RWPE2 (cell line): ENCODE measurements around the gene KDM4C.

Experiments
- ATAC-seq: fragments of 200-7000 bp; cut with Tn5 transposase; 3 replicates; pipeline ENCODE4 v1.9.1; 2021; ENCODE audit warnings: low read depth
- DNase-seq: peaks from one replicate; pipeline ENCODE4 v3.0.0-alpha.2; 2020; ENCODE audit warnings: low spot score
- H3K27ac ChIP-seq: fragments of 450-650 bp; 2 replicates; pipeline ENCODE4 v1.5.1; 2017; ENCODE audit warnings: mild to moderate bottlenecking; ENCODE audit not compliant: poor library complexity, severe bottlenecking
- H3K27me3 ChIP-seq: fragments of 250-450 bp; sonication (Bioruptor Pico); 2 replicates; pipeline ENCODE4 v1.5.1; 2021; ENCODE audit warnings: mild to moderate bottlenecking, moderate library complexity; ENCODE audit not compliant: insufficient read depth, poor library complexity, severe bottlenecking
- H3K36me3 ChIP-seq: fragments of 250-450 bp; sonication (Bioruptor Pico); 2 replicates; pipeline ENCODE4 v1.5.1; 2020; ENCODE audit warnings: low read depth, mild to moderate bottlenecking, moderate library complexity
- H3K4me1 ChIP-seq: fragments of 250-450 bp; sonication (Bioruptor Pico); 2 replicates; pipeline ENCODE4 v1.5.1; 2021; ENCODE audit warnings: mild to moderate bottlenecking, moderate library complexity; ENCODE audit not compliant: insufficient read depth, poor library complexity, severe bottlenecking
- H3K4me3 ChIP-seq: fragments of 250-450 bp; sonication (Bioruptor Pico); 2 replicates; pipeline ENCODE4 v1.5.1; 2021; ENCODE audit warnings: mild to moderate bottlenecking, moderate library complexity; ENCODE audit not compliant: severe bottlenecking
- H3K9me3 ChIP-seq: fragments of 250-450 bp; sonication (Bioruptor Pico); 2 replicates; pipeline ENCODE4 v1.5.1; 2021; ENCODE audit warnings: mild to moderate bottlenecking, moderate library complexity; ENCODE audit not compliant: severe bottlenecking
- TF ChIP-seq, protein P1 (sequence below): fragments of 450-650 bp; IDR thresholded peaks from one replicate; pipeline ENCODE4 v1.5.1; 2017; ENCODE audit warnings: mild to moderate bottlenecking, moderate library complexity; ENCODE audit not compliant: poor library complexity, severe bottlenecking

Gene KDM4C

GRCh38 chr9:7205806-7206205 lies 448.0 kb downstream of the KDM4C start:
- TF ChIP-seq, protein P1, sequence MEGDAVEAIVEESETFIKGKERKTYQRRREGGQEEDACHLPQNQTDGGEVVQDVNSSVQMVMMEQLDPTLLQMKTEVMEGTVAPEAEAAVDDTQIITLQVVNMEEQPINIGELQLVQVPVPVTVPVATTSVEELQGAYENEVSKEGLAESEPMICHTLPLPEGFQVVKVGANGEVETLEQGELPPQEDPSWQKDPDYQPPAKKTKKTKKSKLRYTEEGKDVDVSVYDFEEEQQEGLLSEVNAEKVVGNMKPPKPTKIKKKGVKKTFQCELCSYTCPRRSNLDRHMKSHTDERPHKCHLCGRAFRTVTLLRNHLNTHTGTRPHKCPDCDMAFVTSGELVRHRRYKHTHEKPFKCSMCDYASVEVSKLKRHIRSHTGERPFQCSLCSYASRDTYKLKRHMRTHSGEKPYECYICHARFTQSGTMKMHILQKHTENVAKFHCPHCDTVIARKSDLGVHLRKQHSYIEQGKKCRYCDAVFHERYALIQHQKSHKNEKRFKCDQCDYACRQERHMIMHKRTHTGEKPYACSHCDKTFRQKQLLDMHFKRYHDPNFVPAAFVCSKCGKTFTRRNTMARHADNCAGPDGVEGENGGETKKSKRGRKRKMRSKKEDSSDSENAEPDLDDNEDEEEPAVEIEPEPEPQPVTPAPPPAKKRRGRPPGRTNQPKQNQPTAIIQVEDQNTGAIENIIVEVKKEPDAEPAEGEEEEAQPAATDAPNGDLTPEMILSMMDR, result no peak
- no peak overlapping the region for H3K4me3 ChIP-seq
- no peak for ATAC-seq

GRCh38 chr9:7206221-7206758 lies 448.5 kb downstream of the KDM4C start:
- Histone ChIP-seq H3K9me3 (no peaks in the 10 kb centered on the region), H3K36me3 (no peaks in the 10 kb centered on the region), H3K27ac (no peak overlapping the region), H3K27me3 (no peaks in the 10 kb centered on the region), H3K4me1 (no peaks in the 10 kb centered on the region), H3K4me3 (no peak overlapping the region)
- DNase-seq, result no peak
- TF ChIP-seq, protein P1, result no peak
- no peak for ATAC-seq

More at GRCh38 chr9:7205806-7206205, 448.0 kb downstream of the KDM4C start:
- Histone ChIP-seq H3K4me1 (no peaks in the 10 kb centered on the region), H3K27me3 (no peaks in the 10 kb centered on the region), H3K9me3 (no peaks in the 10 kb centered on the region), H3K36me3 (no peaks in the 10 kb centered on the region), H3K27ac (no peak overlapping the region)
- DNase-seq, result no peak

DNA sequence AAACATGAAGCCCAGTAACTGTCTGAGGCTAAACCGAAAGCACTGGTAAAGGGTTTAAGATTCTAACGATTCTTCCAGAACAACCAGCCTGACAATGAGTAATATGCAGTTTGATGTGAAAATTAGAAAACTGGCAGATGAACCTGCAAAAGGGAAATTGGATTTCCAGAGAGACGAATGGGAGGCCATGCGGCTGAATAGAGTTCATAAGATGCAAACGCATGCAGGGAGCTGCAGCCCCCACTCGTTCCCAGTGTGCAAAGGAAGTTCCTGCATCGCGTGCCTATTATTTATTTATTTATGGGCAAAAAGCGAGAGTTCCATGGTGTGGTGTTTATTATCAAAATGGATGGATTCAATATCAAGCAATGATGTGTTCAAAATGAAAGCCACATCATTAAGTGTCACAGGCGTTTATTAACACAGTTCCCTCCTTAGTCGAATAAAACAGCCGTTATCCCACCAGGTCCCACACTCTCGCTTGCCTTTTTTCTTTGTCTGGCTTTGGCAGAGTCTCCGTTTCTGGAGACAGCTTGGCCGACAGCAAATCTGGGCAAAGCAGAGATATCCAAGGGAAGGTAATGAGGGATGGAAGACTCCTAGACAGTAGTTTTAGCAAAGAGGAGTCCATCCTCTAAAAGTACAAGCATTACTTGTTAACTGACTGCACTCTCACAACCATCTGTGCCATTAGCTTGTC lies 451.4 kb downstream of the KDM4C start:
- Histone ChIP-seq H3K4me1 (no peaks in the 10 kb centered on the region), H3K27ac (no peak overlapping the region), H3K36me3 (no peaks in the 10 kb centered on the region), H3K4me3 (no peak overlapping the region), H3K27me3 (no peaks in the 10 kb centered on the region), H3K9me3 (no peaks in the 10 kb centered on the region)
- ATAC-seq (no peak), DNase-seq (no peak)
- TF ChIP-seq, protein P1, result no peak

GRCh38 chr9:7209990-7210389 lies 452.2 kb downstream of the KDM4C start:
- H3K36me3 ChIP-seq, result no peaks in the 10 kb centered on the region
- no peak for DNase-seq
- TF ChIP-seq, protein P1, result no peak
- H3K27me3 ChIP-seq, result no peaks in the 10 kb centered on the region
- no peak for ATAC-seq
- H3K4me3 ChIP-seq, result no peak overlapping the region
- no peaks in the 10 kb centered on the region for H3K9me3 ChIP-seq
- H3K27ac ChIP-seq, result no peak overlapping the region
- no peaks in the 10 kb centered on the region for H3K4me1 ChIP-seq
